ENCODE measurements around the gene LRRC40.
A peak's percentile ranks its signal among the peaks of the same experiment; 100 is the strongest.

LRRC40 gene

GRCh38 chr1:70205434-70206118 lies at the start of gene LRRC40 (continued):
- TF ChIP-seq ZSCAN5A (tag by site-specific recombination; IDR thresholded peaks at IDR 0.05): no peak
- TF ChIP-seq ZNF274 (IDR thresholded peaks at IDR 0.05; ENCODE audit: low read length): no peak
- no peak for TF ChIP-seq ZNF274 (tag by site-specific recombination; IDR thresholded peaks at IDR 0.05; ENCODE audit: borderline replicate concordance)
- no peak for TF ChIP-seq ZBTB1 (tag by site-specific recombination; IDR thresholded peaks at IDR 0.05)
- no peak for TF ChIP-seq ZNF626 (tag by site-specific recombination; IDR thresholded peaks at IDR 0.05)
- TF ChIP-seq ZBTB20 (tag by site-specific recombination; IDR thresholded peaks at IDR 0.05): peak; percentile 14; the same call in 1 of the 2 replicates
- no peak for TF ChIP-seq ZNF311 (tag by site-specific recombination; IDR thresholded peaks at IDR 0.05; ENCODE audit: borderline replicate concordance)
- no peak for TF ChIP-seq ZNF645 (tag by site-specific recombination; IDR thresholded peaks at IDR 0.05)
- no peak for TF ChIP-seq ZNF791 (tag by site-specific recombination; IDR thresholded peaks at IDR 0.05)
- TF ChIP-seq ZSCAN16 (tag by site-specific recombination; IDR thresholded peaks at IDR 0.05): no peak
- TF ChIP-seq ELK4 (IDR thresholded peaks at IDR 0.05; ENCODE audit: borderline replicate concordance, low read depth, low read length): no peak
- TF ChIP-seq GLI4 (tag by site-specific recombination; IDR thresholded peaks at IDR 0.05): no peak
- TF ChIP-seq ZNF624 (tag by site-specific recombination; IDR thresholded peaks at IDR 0.05): no peak
- peak; percentile 79; the same call in 1 of the 2 replicates for TF ChIP-seq ZNF610 (tag by site-specific recombination; IDR thresholded peaks at IDR 0.05; ENCODE audit: borderline replicate concordance)
- TF ChIP-seq ZNF324 (tag by site-specific recombination; IDR thresholded peaks at IDR 0.05): peak; percentile 82
- TF ChIP-seq ZBTB44 (tag by site-specific recombination; IDR thresholded peaks at IDR 0.05): peak; percentile 37; the same call in 1 of the 2 replicates
- no peak for TF ChIP-seq ZNF426 (tag by site-specific recombination; IDR thresholded peaks at IDR 0.05)
- no peak for TF ChIP-seq SETDB1 (IDR thresholded peaks at IDR 0.05; ENCODE audit: insufficient read length, low read length)
- no peak for TF ChIP-seq ZBTB49 (tag by site-specific recombination; IDR thresholded peaks at IDR 0.05; ENCODE audit: low read depth)
- TF ChIP-seq ZNF37A (tag by site-specific recombination; IDR thresholded peaks at IDR 0.05): no peak; the same call in 1 of the 2 replicates
- TF ChIP-seq ZNF596 (tag by site-specific recombination; IDR thresholded peaks at IDR 0.05): no peak
- no peak for TF ChIP-seq ZNF280D (tag by site-specific recombination; IDR thresholded peaks at IDR 0.05)
- TF ChIP-seq ZBTB26 (tag by site-specific recombination; optimal IDR thresholded peaks at IDR 0.05): peak; percentile 99

Measured in HEK293 (cell line).